Measurements from ENCODE around the gene KCMF1.

Gene KCMF1

DNA sequence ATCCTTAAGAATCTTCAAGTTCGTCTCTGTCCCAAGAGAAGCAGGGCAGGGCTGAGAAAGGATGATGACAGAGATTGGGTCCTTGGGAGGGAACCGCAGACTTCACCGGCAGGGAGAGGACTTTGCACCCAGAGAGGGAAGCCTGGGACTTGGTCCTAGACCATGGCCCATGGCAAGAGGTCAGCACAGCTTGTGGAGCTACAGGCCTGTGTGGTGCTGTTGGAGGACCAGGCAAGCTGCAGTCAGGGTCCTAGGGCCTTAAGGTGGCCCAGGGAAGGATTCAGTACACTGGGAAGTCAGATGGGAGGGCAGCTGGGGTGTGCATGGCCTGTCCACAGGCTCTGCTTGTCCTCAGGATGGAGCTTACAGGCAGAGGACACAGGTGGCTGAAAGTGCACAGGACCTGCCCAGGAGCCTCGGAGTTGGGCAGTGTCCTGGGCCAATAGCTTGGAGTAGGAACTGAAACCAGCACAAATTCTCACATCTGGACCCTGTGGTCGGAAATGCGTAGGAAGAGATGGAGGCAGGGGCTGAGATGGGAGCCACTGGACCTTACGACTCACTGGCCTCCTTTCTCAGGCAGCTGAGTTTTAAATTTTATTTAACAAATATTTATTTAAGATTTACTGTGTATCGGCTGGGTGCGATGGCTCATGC is 105.8 kb downstream of the KCMF1 start:
- no peak for TF ChIP-seq CTCF (IDR thresholded peaks at IDR 0.05; ENCODE audit: low read depth, low read length)
- DNase-seq (ENCODE audit: low read depth in 2 of 2): no peak
- H3K4me3 ChIP-seq (replicated peaks in 1 of 2; ENCODE audit: low read depth in 2 of 2, low read length in 2 of 2): no peak overlapping the region

DNA sequence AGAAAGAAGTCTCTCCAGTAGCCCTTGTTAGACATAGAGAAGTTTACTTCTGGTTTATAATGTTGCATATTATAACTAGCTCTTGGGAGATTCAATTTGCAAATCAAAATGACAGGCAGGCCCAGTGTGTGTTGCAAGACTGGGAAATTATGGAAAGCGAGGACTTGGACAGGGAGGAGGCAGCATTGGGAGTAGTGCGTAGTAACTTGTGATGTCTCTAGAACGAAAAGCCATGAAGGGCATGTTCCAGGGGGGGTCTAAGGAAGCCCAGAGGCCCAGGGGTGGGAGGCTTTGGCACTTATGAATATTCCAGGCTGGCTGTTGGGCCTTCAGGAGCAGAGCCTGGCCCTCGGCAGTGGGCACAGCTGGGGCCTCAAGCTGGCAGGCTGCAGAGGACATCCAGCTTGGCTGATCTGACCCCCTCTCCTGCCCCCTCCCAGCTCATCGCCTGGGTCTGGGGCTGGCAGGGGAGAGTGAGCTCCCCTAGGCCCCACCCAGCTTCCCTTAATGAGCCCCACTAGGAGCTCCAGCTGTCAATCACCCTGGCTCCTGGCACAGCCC is 107.0 kb downstream of the KCMF1 start:
- no peak for TF ChIP-seq CTCF (IDR thresholded peaks at IDR 0.05; ENCODE audit: low read depth, low read length)
- DNase-seq (ENCODE audit: low read depth in 2 of 2): no peak

GRCh38 chr2:85078536-85078935 is 107.6 kb downstream of the KCMF1 start:
- H3K4me3 ChIP-seq (replicated peaks in 1 of 2; ENCODE audit: low read depth in 2 of 2, low read length in 2 of 2): no peak overlapping the region
- TF ChIP-seq CTCF (IDR thresholded peaks at IDR 0.05; ENCODE audit: low read depth, low read length): no peak
- DNase-seq (ENCODE audit: low read depth in 2 of 2): no peak

More for the DNA sequence above, 107.0 kb downstream of the KCMF1 start:
- H3K4me3 ChIP-seq (replicated peaks in 1 of 2; ENCODE audit: low read depth in 2 of 2, low read length in 2 of 2): no peak overlapping the region

DNA sequence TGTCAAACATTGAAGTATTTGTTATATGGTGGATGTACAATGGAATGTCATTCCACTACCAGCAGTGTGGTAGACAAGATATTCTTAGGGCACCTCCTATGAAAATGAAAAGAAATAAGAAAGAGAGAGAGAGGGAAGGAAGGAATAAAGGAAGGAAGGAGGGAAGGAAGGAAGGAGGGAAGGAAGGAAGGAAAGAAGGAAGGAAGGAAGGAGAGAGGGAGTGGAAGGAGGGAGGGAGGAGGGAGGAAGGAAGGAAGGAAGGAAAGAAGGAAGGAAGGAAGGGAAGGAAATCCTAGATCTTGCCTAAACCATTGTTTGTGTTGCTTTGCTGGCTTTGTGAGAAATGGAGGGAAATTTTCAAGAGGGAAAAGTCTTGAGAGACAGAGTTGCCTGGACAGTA is 112.1 kb downstream of the KCMF1 start:
- H3K4me3 ChIP-seq (replicated peaks in 1 of 2; ENCODE audit: low read depth in 2 of 2, low read length in 2 of 2): no peak overlapping the region
- no peak for DNase-seq (ENCODE audit: low read depth in 2 of 2)
- TF ChIP-seq CTCF (IDR thresholded peaks at IDR 0.05; ENCODE audit: low read depth, low read length): no peak

DNA sequence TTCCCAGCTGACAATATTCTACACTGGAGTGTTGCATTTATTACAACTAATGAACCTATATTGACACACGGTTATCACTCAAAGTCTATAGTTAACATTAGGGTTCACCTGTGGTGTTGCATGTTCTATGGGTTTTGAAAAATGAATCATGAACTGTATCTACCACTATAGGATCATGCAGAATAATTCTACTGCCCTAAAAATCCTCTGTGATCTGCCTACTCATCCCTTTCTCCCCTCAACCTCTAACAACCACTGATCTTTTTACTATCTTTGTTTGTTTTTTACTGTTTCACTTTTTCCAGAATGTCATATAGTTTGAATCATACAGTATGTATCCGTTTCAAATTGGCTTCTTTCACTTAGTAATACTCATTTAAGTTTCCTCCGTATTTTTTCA is 114.6 kb downstream of the KCMF1 start:
- no peak for TF ChIP-seq CTCF (IDR thresholded peaks at IDR 0.05; ENCODE audit: low read depth, low read length)
- DNase-seq (ENCODE audit: low read depth in 2 of 2): no peak

DNA sequence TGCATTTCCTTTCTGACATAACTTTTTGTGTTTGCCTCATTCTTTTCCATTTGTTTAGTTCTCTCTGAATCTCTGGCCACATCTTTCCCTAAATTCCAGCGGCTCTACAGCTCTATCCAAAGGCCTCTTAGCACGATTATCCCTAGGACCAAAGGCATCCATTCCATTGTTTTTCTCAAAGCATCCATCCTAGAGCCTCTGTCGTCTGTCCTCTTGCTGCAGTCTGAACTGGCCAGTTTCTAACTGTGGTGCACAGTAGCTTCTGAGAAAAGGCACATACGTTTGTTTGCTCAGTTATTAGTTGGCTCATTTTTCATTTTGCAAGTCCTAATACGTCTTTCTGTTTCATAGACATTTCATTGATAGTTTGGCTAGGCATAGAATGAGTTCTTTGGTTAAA is 116.6 kb downstream of the KCMF1 start:
- no peak for DNase-seq (ENCODE audit: low read depth in 2 of 2)
- H3K4me3 ChIP-seq (replicated peaks in 1 of 2; ENCODE audit: low read depth in 2 of 2, low read length in 2 of 2): no peak overlapping the region
- TF ChIP-seq CTCF (IDR thresholded peaks at IDR 0.05; ENCODE audit: low read depth, low read length): no peak

More for the DNA sequence above, 114.6 kb downstream of the KCMF1 start:
- no peak overlapping the region for H3K4me3 ChIP-seq (replicated peaks in 1 of 2; ENCODE audit: low read depth in 2 of 2, low read length in 2 of 2)

DNA sequence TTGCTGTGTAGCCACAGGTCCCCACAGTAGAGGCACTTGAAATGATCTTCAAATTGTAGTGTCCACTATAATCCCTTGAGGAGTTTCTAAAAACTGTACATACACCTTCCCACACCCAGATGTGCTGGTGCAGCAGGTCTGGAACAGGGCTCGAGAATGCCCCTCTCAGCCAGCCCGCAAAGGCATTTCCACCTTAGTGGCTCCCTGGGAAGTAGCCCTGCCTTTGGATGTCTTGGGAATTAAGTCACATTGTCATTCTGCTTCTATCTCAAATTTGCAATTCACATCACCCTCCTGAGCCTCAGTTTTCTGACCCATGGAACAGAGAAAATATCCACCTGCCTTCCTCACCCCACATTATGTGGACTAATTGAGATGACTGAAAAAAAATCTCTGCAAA is 118.0 kb downstream of the KCMF1 start:
- DNase-seq (ENCODE audit: low read depth in 2 of 2): no peak
- no peak for TF ChIP-seq CTCF (IDR thresholded peaks at IDR 0.05; ENCODE audit: low read depth, low read length)

More for the DNA sequence above, 118.0 kb downstream of the KCMF1 start:
- no peak overlapping the region for H3K4me3 ChIP-seq (replicated peaks in 1 of 2; ENCODE audit: low read depth in 2 of 2, low read length in 2 of 2)
